Activated CD4-positive, alpha-beta T cell treated with anti-CD3 and anti-CD28 coated beads, Interleukin-2, Interleukin-6, amounts not matched to agents 100 ng/mL and 50 ng/mL, durations not matched to agents 16 hours and 8 hours (primary cell): Measurements from ENCODE around the gene PSMA6.
"Not testable (repeated sequence)": the region's sequence is repeated elsewhere in the genome, so short reads cannot be mapped to it uniquely, and the experiment has no call there.

Source experiments
- DNase-seq: peaks from one replicate; pipeline ENCODE4 v3.0.0-alpha.2; 2020

Gene PSMA6

DNA sequence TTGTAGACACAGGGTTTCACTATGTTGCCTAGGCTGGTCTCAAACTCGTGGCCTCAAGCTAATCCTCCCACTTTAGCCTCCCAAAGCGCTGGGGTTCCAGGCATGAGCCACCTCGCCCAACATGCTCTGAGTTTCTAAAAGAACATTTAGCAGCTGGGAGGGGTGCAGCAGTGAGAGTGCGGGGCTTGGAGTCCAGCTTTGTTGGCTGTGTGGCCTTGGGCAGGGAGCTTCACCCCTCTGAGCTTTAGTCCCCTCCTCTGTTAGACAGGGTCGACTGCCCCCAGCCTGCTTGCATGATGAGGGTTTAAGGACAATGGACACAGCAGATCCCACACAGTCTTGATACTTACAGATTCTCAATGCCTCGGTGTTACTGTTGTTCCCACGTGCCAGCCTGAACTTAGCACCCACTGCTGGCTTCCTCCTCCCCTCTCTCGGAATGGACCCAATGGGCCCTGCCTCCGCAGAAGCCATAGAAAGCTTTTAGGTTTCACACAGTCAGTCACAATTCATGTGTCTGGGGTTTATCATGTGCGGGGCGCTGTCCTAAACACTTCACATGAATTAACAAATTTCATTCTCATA is 54.6 kb downstream of the PSMA6 start:
- no peak for DNase-seq

DNA sequence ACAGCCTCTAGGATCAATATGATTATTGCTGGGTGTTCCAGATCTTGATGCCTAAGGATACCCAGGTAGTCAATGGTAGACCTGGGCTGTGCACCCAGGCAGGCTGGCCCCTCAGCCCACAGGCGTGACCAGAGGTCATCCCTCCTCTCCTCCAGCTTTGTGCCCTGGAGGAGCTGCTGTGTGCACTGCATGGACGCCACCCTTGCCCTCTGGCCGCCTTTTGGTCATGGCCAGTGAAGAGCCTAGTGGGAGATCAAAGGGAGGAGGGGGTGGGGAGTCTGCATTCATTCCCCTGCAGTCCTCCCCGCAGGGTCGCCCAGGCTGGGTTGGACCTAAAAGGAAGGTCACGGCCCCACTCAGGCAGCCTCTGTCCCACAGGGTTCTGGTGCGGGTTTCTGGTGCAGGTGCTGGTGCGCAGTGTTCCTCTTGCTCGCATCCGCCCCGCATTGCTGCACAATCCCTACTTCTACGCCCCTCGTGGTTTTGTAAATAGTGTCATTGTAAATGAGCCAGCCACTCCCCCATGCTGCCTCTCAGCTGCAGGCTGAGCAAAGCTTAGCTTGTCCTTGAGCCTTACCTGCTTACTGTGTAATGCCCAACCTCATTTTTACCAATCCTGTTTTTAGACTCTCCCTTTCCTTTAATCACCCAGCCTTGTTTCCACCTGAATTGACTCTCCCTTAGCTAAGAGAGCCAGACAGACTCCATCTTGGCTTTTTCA is 55.3 kb downstream of the PSMA6 start:
- DNase-seq: no peak

GRCh38 chr14:35348044-35348380 is 55.8 kb downstream of the PSMA6 start:
- not testable (repeated sequence) for DNase-seq

GRCh38 chr14:35349496-35350365 is 57.5 kb downstream of the PSMA6 start:
- no peak for DNase-seq

GRCh38 chr14:35351497-35351896 is 59.3 kb downstream of the PSMA6 start:
- no peak for DNase-seq

DNA sequence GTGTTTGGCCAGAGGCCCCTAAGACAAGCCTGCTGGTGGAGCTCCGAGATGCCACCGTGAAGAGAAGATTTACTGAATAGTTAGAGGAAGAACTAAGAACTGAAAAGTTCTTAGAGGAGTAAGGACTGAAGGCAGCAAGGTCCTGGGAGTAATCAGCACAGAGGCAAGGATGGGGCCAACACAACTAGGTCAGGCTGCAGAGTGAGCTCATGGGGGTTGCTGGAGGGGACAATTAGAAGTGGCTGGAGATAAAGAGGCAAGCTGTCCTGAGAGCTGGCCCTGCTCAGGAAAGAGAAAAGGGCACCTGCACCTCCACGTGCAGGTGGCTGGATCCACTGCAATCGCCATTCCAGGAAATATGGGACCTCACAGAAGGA is 59.7 kb downstream of the PSMA6 start:
- no peak for DNase-seq

GRCh38 chr14:35352274-35353233 is 60.4 kb downstream of the PSMA6 start:
- DNase-seq: no peak

DNA sequence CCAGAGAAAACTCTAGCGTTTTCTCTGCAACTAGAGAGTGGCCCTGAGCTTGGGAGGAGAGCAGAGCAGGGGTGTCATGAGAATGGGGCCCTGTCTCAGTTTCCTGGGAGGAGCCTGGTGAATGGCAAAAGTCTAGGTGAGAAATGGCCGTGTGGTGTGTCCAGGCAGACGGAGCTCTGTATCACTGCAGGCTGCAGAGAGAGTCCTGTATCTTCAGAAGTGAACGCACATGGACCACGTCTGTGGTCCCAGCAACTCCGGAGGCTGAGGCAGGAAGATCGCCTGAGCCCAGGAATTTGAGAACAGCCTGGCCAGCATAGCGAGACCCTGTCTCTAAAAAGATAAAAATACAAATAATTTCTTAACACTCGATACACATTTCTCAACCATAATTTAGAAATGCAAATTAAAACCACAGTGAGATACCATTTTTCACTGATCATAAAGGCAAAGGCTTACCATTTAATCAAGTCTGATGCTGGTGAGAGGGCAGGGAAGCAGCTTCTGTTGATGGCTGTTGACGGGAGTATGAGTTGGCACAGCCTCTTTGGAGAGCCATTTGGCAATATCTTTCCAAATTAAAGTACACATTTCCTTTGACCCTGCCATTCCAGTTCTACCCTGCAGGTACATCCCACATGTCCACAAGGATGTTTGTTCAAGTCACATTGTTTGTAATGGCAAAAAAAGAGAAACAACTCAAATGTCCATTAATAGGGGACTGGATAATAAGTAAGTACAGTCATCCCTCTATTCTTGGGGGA is 61.4 kb downstream of the PSMA6 start:
- no peak for DNase-seq

- not testable (repeated sequence) for DNase-seq
Measured at GRCh38 chr14:35355235-35355634, 63.1 kb downstream of the PSMA6 start.

DNA sequence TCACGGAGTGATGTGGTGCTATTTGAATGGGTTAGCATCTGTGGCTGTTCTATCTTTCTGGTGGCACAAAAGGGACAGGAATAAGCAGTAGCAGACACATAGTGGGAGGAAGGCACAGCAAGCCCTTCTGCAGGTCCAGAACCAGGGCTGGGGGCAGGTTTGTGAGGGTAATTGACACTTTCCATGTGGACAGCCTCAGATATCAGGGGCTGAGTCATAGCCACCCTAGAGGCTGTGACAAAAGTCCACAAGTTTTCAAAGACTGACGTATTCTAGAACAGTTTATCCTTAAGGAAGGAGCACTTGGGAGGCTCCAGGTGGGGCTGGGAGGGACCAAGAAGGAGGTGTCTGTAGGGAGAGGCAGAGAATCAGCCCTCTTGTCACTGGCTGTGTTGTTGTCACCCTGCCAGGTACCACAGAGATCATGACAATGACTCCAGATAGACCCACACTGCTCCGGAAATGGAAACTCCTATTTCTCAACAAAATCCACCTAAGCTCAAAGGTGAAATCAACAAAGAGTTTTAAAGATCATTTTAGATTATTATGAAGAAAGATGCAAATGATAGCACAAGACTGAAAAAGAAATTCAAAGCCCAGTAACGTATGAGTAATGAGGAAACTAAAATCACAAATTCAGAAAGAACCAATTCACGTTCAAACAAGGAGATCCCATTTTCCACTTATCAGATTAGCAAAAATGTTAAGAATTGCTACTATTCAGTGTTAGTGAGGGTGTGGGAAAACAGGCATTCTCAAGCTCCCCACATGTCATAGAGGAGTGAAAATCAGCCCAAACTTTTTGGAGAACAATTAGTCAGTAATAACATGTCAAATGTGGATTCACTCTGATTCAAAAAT is 64.0 kb downstream of the PSMA6 start:
- DNase-seq: peak; percentile 33

GRCh38 chr14:35359655-35360054 is 67.5 kb downstream of the PSMA6 start:
- DNase-seq: not testable (repeated sequence)

DNA sequence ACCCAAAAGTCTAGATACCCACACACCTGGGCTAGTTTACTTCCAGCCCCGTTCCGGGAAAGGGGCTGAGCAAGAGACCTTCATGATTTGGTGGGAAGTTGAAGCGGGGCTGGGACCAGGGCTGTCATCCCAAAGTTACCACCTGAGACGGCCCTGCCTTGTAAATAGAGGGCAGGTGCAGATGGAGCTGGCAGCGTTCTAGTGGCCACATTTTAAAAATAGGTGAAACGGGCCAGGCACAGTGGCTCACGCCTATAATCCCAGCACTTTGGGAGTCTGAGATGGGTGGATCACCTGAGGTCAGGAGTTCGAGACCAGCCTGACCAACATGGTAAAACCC is 68.9 kb downstream of the PSMA6 start:
- no peak for DNase-seq

DNA sequence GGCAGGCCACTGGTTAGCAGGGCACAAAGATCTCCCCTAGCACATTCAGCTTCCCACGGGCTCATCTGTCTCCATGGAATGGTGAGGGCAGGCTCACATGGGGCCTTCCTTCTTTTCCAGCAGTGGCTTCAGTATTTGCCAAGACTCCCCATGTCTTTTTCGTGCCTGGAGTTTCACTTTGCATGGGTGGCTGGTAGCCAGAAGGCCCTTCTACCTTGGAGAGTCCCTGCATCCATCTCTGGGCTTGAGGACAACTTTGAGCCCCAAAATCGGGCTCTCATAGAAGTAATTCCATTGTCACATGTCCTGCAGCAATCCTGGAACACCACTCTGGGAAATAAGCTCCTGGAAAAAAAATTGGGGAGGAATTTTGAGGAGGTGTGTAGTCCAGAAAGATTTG is 70.3 kb downstream of the PSMA6 start:
- no peak for DNase-seq

DNA sequence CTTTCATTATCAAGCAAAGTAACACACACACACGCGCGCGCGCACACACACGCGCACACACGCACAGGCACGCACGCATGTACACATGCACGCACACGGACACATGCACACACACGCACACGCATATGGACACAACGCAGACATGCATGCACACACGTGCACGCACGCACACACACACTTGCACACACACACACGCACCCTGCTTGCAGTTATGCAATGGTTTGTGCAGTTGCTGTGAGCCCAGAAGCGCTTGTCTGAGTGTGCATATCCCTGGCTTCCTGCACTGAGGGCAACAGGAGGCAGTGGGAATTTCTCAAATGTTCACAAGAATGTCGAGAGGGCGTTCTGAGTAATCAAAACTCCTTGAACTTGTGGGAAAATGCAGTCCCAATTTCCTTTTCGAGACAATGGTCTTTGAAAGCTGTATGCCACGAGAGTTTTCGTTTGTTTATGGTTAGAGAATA is 70.8 kb downstream of the PSMA6 start:
- DNase-seq: no peak

GRCh38 chr14:35365130-35366055 is 73.2 kb downstream of the PSMA6 start:
- DNase-seq: peak; percentile 86

GRCh38 chr14:35366056-35366451 is 73.9 kb downstream of the PSMA6 start:
- peak; percentile 43 for DNase-seq

DNA sequence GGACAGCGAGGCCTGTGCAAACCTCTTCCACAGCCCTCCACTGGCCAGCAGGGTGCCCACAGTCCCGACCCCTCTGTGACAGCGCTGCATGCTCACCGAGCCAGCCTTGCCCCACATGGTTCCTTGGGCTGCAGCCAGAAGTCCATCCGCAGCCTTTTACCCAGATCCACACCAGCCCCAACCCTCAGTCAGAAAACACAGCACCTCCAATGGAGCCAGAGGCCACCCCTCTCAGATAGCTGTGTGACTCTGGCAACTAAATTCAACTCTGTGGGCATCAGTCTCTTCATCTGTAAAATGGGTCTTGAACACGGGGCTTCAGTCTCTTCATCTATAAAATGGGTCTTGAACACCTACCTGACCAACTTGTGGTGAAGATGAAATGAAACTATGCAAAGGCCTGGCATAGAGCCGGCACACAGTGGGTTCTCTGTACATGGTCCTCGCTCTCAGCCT is 74.4 kb downstream of the PSMA6 start:
- DNase-seq: no peak

GRCh38 chr14:35367056-35367372 is 74.8 kb downstream of the PSMA6 start:
- no peak for DNase-seq
